Neural progenitor cell (in vitro differentiated cells): Measurements from ENCODE around the gene MT1E. TPM values are rescaled to one million over a fixed set of nuclear protein-coding genes. Genes with fewer than 3 reads are reported as not detected.
A peak's percentile ranks its signal among the peaks of the same experiment; 100 is the strongest.
"Not testable (repeated sequence)": the region's sequence is repeated elsewhere in the genome, so short reads cannot be mapped to it uniquely, and the experiment has no call there.

ENCODE experiments used
- DNase-seq: peaks from one replicate; pipeline ENCODE4 v3.0.0-alpha.2; 2016; ENCODE audit warnings: low spot score
- H2AFZ ChIP-seq: fragments of 200-600 bp; sonication (generic); replicated peaks from 2 replicates; pipeline ENCODE4 v1.6.1; 2016; ENCODE audit warnings: antibody characterized with exemption
- H3F3A ChIP-seq: fragments of 200-600 bp; sonication (generic); 2 replicates; pipeline ENCODE4 v1.6.1; 2016; ENCODE audit warnings: antibody characterized with exemption, low read depth
- H3K27ac ChIP-seq: fragments of 200-600 bp; sonication (generic); 2 replicates; pipeline ENCODE4 v1.5.1; 2016; ENCODE audit warnings: mild to moderate bottlenecking
- H3K27me3 ChIP-seq: fragments of 200-600 bp; sonication (generic); 2 replicates; pipeline ENCODE4 v1.6.1; 2016; ENCODE audit warnings: mild to moderate bottlenecking, moderate library complexity
- H3K36me3 ChIP-seq: fragments of 200-600 bp; sonication (generic); 2 replicates; pipeline ENCODE4 v1.5.1; 2016
- H3K4me1 ChIP-seq: fragments of 200-600 bp; sonication (generic); 2 replicates; pipeline ENCODE4 v1.6.1; 2016; ENCODE audit warnings: mixed run types
- H3K4me2 ChIP-seq: fragments of 200-600 bp; sonication (generic); 2 replicates; pipeline ENCODE4 v1.6.1; 2016
- H3K4me3 ChIP-seq: fragments of 200-600 bp; sonication (generic); 2 replicates; pipeline ENCODE4 v1.5.1; 2016
- H3K79me2 ChIP-seq: fragments of 200-600 bp; sonication (generic); 2 replicates; pipeline ENCODE4 v1.6.1; 2016; ENCODE audit warnings: low read depth
- H3K9ac ChIP-seq: fragments of 200-600 bp; sonication (generic); 2 replicates; pipeline ENCODE4 v1.6.1; 2016
- H3K9me3 ChIP-seq: fragments of 200-600 bp; sonication (generic); 2 replicates; pipeline ENCODE4 v1.5.1; 2016; ENCODE audit warnings: low read depth
- H4K20me1 ChIP-seq: fragments of 200-600 bp; sonication (generic); 2 replicates; pipeline ENCODE4 v1.6.1; 2016; ENCODE audit warnings: low read depth
- H3K27ac Mint-ChIP-seq: 3 replicates; pipeline ENCODE4 v1.8.0; 2021; ENCODE audit warnings: mixed read lengths
- H3K27me3 Mint-ChIP-seq: 2 replicates; pipeline ENCODE4 v1.8.0; 2022; ENCODE audit warnings: low read depth, mild to moderate bottlenecking, inconsistent platforms, moderate library complexity, mixed read lengths; ENCODE audit not compliant: insufficient read depth
- H3K36me3 Mint-ChIP-seq: 3 replicates; pipeline ENCODE4 v1.8.0; 2021; ENCODE audit warnings: mixed read lengths
- H3K4me1 Mint-ChIP-seq: 3 replicates; pipeline ENCODE4 v1.8.0; 2021; ENCODE audit warnings: mixed read lengths
- H3K4me3 Mint-ChIP-seq: 3 replicates; pipeline ENCODE4 v1.8.0; 2021; ENCODE audit warnings: mild to moderate bottlenecking, moderate library complexity, mixed read lengths
- H3K9me3 Mint-ChIP-seq: 3 replicates; pipeline ENCODE4 v1.8.0; 2020; ENCODE audit warnings: mixed read lengths
- CTCF ChIP-seq: fragments of 200-600 bp; sonication (generic); IDR thresholded peaks from 2 replicates; pipeline ENCODE4 v1.5.1; 2017; ENCODE audit warnings: antibody characterized with exemption, mild to moderate bottlenecking
- EZH2 ChIP-seq: fragments of 200-600 bp; sonication (generic); IDR thresholded peaks from 2 replicates; pipeline ENCODE4 v1.6.1; 2017; ENCODE audit warnings: antibody characterized with exemption, mild to moderate bottlenecking, moderate library complexity
- EZH2phosphoT487 ChIP-seq: fragments of 200-600 bp; sonication (generic); IDR thresholded peaks from 2 replicates; pipeline ENCODE4 v1.6.1; 2017; ENCODE audit warnings: antibody characterized with exemption
- total RNA-seq: library from RNA; depleted of rRNA; stranded (reverse); fragments of >200 nt; gene quantifications from 2 replicates; pipeline ENCODE4 v1.2.3, GENCODE V29; 2015; ENCODE audit warnings: low replicate concordance

Gene MT1E
- total RNA-seq, 1 donor from 2014 or later, result 2.4 TPM

DNA sequence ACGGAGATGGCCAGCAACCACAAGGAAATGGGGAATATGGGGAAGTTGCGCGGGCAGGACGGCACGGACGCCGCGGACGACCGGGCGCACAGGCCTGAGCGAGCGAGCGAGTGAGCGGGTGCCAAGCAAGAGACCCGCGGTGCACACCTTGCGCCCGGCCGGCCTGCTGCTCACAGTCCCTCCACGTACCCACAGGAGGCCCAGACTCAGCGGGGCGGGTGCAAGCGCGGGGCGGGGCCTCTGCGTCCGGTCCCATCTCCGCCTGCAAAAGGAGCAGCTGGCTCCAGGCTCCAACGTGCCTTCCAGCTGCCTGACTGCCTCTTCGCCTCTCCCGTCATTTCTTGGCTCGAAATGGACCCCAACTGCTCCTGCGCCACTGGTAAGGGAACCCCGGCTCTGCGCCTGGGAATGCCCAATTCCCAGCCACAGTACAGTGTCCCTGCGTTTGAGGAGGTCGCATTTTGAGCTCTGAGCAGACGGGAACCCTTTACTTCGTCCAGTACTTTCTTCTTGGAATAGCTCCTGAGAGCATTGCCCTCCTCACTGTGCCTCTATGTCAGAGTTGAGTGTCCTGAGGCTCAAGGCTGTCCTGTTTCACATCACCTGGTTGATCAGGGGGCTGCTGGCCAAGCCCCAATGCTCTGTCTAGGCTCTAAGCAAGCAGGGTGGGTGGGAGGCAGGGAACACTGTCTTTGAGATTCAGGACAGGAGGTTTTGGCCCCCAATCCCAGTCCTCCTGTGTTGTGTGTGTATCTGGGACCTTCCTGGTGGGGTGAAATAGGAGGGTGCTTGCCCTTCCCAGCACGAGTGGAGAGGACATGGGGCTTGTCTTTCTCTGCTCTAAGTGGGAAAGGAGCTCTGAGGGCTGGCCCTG lies 8.1 kb upstream of the MT1E start:
- no peaks in the 10 kb centered on the region for H3K79me2 ChIP-seq
- TF ChIP-seq EZH2phosphoT487 (peak; percentile 88), CTCF (no peak), EZH2 (peak; percentile 91)
- H3K27ac ChIP-seq, result no peak overlapping the region
- Mint-ChIP-seq H3K9me3 (peaks cover 2% of the 10 kb centered on the region), H3K27me3 (peaks cover 56% of the 10 kb centered on the region), H3K27ac (no peak overlapping the region), H3K4me3 (peak overlapping the region; percentile 75), H3K36me3 (peaks cover 1% of the 10 kb centered on the region), H3K4me1 (peaks cover 14% of the 10 kb centered on the region)
- H3K27me3 ChIP-seq, result peaks cover 100% of the 10 kb centered on the region
- H3F3A ChIP-seq, result no peaks in the 10 kb centered on the region
- peak overlapping the region; percentile 6 for H2AFZ ChIP-seq
- peaks cover 8% of the 10 kb centered on the region for H3K4me1 ChIP-seq
- peaks cover 19% of the 10 kb centered on the region for H4K20me1 ChIP-seq
- no peak overlapping the region for H3K9ac ChIP-seq
- H3K36me3 ChIP-seq, result no peaks in the 10 kb centered on the region
- H3K9me3 ChIP-seq, result no peaks in the 10 kb centered on the region
- peak overlapping the region; percentile 77 for H3K4me2 ChIP-seq
- DNase-seq, result peak; percentile 65
- H3K4me3 ChIP-seq, result peak overlapping the region; percentile 34

GRCh38 chr16:56618138-56618537 lies 7.4 kb upstream of the MT1E start:
- no peak overlapping the region for H3K27ac ChIP-seq
- peak; percentile 13 for DNase-seq
- no peaks in the 10 kb centered on the region for H3K36me3 ChIP-seq
- no peak overlapping the region for H3K4me3 Mint-ChIP-seq
- no peak overlapping the region for H2AFZ ChIP-seq
- H3K27me3 ChIP-seq, result peaks cover 100% of the 10 kb centered on the region
- H4K20me1 ChIP-seq, result peaks cover 19% of the 10 kb centered on the region
- peaks cover 56% of the 10 kb centered on the region for H3K27me3 Mint-ChIP-seq
- peaks cover 14% of the 10 kb centered on the region for H3K4me1 Mint-ChIP-seq
- TF ChIP-seq EZH2, result no peak
- TF ChIP-seq CTCF, result no peak
- no peak for TF ChIP-seq EZH2phosphoT487
- H3K27ac Mint-ChIP-seq, result no peak overlapping the region
- H3K9me3 Mint-ChIP-seq, result peaks cover 2% of the 10 kb centered on the region
- H3K4me1 ChIP-seq, result peaks cover 8% of the 10 kb centered on the region
- no peak overlapping the region for H3K4me2 ChIP-seq
- H3K79me2 ChIP-seq, result no peaks in the 10 kb centered on the region
- no peaks in the 10 kb centered on the region for H3F3A ChIP-seq
- no peak overlapping the region for H3K4me3 ChIP-seq
- no peaks in the 10 kb centered on the region for H3K9me3 ChIP-seq
- no peak overlapping the region for H3K9ac ChIP-seq
- H3K36me3 Mint-ChIP-seq, result peaks cover 1% of the 10 kb centered on the region

- no peaks in the 10 kb centered on the region for H3K9me3 ChIP-seq
- no peaks in the 10 kb centered on the region for H3K79me2 ChIP-seq
- H3F3A ChIP-seq, result no peaks in the 10 kb centered on the region
- H3K4me1 Mint-ChIP-seq, result peaks cover 19% of the 10 kb centered on the region
- peaks cover 21% of the 10 kb centered on the region for H4K20me1 ChIP-seq
- peaks cover 2% of the 10 kb centered on the region for H3K9me3 Mint-ChIP-seq
- H3K36me3 Mint-ChIP-seq, result peaks cover 1% of the 10 kb centered on the region
- DNase-seq, result no peak
- peaks cover 100% of the 10 kb centered on the region for H3K27me3 ChIP-seq
- peaks cover 65% of the 10 kb centered on the region for H3K27me3 Mint-ChIP-seq
- no peak overlapping the region for H3K27ac ChIP-seq
- H3K4me2 ChIP-seq, result no peak overlapping the region
- no peak overlapping the region for H3K4me3 ChIP-seq
- no peaks in the 10 kb centered on the region for H3K36me3 ChIP-seq
- no peak overlapping the region for H3K9ac ChIP-seq
- no peak overlapping the region for H3K4me3 Mint-ChIP-seq
- H2AFZ ChIP-seq, result no peak overlapping the region
- no peak overlapping the region for H3K27ac Mint-ChIP-seq
- TF ChIP-seq EZH2 (no peak), CTCF (no peak), EZH2phosphoT487 (no peak)
- peaks cover 8% of the 10 kb centered on the region for H3K4me1 ChIP-seq
These were observed 5.2 kb upstream of the MT1E start for GRCh38 chr16:56620339-56620897.

- H3F3A ChIP-seq, DNase-seq, H3K4me3 ChIP-seq, H3K79me2 ChIP-seq, H2AFZ ChIP-seq, H3K27ac ChIP-seq, H3K4me2 ChIP-seq, H3K9me3 ChIP-seq, H3K27ac Mint-ChIP-seq, H3K9me3 Mint-ChIP-seq, H3K4me3 Mint-ChIP-seq, H3K9ac ChIP-seq, H3K36me3 ChIP-seq, H3K36me3 Mint-ChIP-seq, H3K4me1 ChIP-seq: not testable (repeated sequence)
- peaks cover 67% of the 10 kb centered on the region for H3K27me3 Mint-ChIP-seq
- H3K27me3 ChIP-seq, result peaks cover 100% of the 10 kb centered on the region
- H3K4me1 Mint-ChIP-seq, result peaks cover 20% of the 10 kb centered on the region
- peaks cover 31% of the 10 kb centered on the region for H4K20me1 ChIP-seq
These were observed 3.7 kb upstream of the MT1E start for GRCh38 chr16:56621665-56622445.

DNA sequence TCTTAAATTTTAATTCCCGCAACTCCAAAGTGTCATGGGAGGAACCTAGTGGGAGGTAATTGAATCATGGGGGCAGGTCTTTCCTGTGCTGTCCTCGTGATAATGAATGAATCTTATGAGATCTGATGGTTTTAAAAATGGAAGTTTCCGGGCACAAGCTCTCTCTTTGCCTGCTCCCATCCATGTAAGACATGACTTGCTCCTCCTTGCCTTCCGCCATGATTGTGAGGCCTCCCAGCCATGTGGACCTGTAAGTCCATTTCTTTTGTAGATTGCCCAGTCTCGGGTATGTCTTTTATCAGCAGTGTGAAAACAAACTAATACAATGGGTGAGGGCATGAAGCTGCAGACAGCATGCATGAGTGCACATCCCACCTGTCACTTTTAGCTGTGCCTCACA lies 2.4 kb upstream of the MT1E start:
- H3K4me2 ChIP-seq, H3K9me3 ChIP-seq, H3K27ac ChIP-seq, H3K27ac Mint-ChIP-seq, H3K4me3 Mint-ChIP-seq, H3K4me3 ChIP-seq, H3K9me3 Mint-ChIP-seq, H3F3A ChIP-seq, DNase-seq, H3K4me1 ChIP-seq, H3K36me3 Mint-ChIP-seq, H2AFZ ChIP-seq, H3K36me3 ChIP-seq, H3K79me2 ChIP-seq, H3K9ac ChIP-seq: not testable (repeated sequence)
- peaks cover 27% of the 10 kb centered on the region for H4K20me1 ChIP-seq
- peaks cover 64% of the 10 kb centered on the region for H3K27me3 Mint-ChIP-seq
- peaks cover 100% of the 10 kb centered on the region for H3K27me3 ChIP-seq
- H3K4me1 Mint-ChIP-seq, result peaks cover 11% of the 10 kb centered on the region
